HG02763 (cell line): ENCODE results near the gene ASB16.

ENCODE experiments used
- ATAC-seq: cut with Tn5 transposase; IDR thresholded peaks from one replicate; pipeline ENCODE4 v1.9.1; 2021; ENCODE audit warnings: mild to moderate bottlenecking, moderate library complexity; ENCODE audit not compliant: unreplicated experiment

The ASB16 gene

DNA sequence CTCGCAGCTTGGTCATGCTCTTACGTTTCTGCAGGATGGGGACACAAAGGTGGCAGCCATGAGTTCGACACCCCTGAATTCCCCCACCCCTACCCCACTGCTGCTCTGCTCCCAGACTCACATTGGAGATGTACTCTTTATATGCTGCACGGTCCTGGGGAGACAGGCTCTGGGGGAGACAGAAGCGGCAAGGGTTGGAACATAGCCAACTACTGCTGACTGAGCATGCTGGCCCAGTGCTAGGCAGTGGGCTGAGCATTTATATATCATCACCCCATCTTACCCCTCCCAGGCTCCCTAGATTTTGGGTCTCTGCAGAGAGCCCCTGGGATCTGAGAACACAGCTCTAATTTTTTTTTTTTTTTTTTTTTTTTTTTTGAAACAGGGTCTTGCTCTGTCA lies 37.2 kb downstream of the ASB16 start:
- no peak for ATAC-seq

DNA sequence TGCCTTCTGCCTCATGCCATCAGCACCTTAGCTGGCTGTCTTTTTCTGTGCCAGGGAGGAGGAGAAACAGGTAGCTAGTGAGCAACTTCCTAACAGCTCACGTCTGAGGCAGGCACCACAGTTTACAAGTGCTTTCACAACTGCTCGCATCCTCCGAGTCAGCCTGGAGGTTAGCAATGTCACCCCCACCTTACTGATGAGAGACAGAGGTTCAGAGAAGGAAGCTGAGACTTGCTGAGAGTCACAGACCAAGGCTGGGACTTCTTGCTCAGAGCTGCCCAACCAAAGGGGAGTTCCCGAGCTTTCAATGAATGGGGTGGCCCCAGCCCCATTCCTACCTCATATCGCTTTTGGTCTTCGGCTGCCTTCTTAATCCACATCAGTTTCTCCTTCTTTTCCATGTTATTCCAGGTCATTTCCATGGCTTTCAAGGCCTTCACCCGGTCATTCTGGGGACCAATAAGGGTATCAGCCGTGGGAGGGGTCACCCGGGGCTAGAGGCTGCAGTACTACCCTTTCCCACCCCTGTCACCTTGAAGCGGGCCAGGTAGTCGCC lies 39.4 kb downstream of the ASB16 start:
- peak; percentile 15 for ATAC-seq

DNA sequence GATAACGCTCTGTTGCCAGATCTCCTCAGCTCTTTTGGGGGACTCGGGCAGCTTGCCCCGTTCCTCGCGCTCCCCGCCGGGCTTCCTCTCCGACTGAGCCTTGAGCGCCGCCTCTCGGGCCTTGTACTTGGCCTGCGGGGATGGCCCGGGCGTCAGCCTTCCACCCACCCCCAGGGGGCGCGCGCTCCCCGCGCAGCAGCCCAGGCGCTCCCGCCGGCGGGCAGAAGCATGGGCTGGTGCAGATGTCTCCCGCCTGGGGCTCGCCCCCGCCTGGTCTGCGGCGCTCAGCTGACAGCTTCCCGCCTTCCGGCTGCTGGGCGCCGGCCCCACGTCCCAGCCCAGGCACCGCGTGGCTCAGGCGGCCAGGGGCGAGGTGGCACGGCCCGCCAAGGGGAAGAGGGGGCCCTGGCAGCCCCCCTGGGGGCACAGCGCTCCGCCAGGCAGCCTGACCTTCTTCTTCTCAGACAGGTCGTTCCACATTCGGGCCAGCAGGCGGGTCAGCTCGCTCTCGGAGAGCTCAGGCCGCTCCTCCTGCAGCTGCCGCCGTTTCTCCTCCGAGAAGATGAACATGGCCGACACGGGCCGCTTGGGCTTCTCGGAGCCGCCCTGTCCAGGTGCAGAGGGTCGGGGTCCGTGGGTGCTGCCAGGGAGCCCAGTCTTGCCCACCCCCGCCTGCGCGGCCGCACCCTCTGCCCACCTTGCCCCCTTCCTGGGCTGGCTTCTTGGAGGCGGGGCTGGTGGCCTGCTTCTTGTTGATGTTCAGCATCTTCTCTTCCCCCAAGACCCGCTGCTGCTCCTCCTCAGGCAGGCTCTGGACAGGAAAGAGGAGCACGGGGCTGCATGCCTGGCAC lies 40.1 kb downstream of the ASB16 start:
- ATAC-seq, result peak; percentile 83

DNA sequence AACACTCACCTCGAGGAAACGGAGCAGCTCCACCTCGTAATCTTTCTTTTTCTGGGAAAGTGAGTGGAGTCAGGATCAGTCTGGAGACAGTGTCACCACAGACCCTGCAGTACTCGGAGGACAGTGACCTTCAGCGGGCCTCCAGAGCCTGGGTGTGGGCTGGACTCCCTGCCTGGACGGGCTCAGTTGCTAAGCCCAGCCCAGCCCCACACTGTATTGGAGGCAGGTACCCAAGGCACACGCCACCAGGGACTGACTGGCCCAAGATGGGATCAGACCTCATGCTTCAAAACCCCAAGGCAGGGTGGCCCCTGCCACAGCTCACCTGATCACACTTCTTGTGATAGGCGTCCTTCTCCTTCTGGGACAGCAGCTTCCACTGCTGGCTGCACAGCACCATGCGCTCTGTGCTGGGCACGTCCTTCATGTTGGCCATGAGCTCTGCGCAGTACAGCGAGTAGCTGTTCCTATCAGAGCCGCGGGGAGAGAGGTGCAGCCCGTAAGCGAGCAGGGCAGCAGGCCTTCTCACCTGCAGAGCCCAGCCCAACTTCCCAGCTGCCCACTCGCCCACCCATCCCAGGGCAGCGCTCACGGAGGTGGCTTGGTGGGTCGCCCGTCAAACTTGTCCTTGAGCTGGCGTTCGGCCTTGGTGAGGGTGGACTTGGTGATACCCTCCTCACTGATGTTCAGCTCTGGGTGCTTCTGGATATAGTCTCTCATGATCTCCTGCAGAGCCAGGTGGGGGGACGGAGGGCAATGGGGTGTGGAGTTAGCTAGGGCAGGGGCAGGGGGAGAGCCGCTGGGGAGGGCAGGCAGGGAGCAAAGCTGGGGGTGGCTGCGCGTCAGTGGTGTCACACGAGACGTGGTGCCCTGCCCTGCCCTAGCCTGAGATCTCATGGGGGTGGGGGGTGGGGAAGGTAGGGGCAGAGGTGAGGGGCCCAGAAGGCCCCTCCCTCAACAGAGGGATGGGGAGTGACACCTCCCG lies 41.1 kb downstream of the ASB16 start:
- ATAC-seq, result no peak

DNA sequence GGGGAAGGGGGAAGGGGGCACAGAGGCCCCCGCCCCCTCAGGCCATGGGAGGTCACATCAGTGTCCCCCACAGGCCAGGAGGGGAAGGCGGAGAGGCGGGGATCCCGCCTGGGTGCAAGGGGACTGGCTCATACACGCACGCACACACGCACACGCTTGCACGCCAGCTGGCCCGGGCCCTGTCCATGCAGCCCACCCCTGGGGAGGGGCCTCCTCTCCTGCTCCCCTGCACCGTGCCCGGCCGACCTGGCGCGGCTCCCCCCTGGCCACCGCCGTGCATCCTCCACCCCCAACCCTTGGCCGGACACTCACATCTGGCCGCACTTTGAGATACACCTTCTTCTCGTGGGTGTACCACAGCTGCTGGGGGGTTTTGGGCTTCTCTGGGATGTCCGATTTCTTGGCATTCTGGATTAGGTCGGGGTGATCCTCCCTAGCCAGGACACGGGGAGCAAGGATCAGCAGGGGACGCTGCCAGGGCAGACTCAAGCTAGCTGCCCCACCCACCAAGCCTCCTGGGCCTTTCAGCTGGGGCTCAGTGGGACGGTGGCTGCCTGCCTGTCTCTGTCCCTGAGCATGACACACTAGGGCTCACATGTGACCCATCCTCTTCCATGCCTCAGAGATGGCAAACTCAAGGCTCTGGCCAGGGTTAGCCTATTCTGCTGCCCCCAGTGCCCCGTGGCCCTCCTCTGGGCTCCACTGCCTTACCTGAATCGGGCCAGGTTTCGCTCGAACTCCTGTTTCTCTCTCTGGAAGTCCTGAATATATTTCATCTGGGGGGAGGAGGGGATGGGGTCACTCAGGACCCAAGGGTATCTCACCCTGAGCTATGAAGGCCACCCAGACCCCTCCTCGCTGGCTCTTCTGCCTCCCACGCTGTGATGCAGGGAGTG lies 42.3 kb downstream of the ASB16 start:
- ATAC-seq, result no peak

DNA sequence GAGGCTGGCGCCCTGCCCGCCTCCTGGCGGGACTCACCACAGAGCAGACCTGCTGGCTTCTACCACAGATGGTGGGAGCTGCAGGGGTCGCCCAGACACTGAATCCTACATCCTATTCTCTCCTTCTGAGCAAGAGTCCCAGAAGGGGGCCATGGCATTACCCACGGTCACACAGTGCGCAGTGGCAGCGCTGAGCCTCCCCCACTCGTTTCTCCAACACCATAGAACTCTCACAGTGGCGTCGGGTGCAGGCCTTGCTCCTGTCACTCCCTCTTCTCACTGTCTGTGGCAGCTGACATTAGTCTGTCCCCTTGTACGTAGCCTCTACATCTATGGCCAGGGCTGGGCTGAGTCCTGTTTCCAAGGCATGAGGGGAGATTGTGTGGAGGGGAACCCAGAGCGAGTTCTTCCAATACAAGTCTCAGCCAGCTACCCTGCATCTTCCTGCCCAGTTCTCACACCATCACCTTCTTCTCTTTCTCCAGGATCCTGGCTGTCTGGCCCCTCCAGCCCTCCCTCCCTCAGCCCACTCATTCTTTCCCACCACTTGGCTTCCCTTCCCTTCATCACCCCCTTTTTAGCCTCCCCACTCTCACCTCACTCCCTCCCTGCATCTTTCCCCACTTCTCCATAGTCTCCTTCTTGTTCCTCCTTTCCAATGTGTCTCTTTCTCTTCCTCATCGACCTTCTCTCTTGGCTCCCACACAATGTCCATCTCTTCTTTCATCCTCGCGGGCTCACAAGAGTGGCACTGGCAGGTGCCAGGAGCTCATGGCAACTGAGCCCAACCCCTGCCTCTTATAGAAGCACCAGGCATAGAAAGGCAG lies 43.1 kb downstream of the ASB16 start:
- ATAC-seq, result no peak

DNA sequence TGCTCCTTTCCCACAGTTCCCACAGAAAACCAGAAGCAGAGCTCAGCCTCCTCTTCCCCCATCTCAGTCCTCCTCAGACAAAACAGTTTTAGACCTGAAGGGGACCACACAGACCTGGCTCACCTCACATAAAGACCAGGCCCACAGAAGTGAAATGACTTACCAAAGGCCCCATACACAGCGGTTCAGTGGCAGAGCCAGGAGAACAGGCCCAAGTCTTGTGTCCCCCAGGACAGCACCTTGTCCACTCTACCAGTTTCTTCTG lies 43.7 kb downstream of the ASB16 start:
- ATAC-seq, result no peak

DNA sequence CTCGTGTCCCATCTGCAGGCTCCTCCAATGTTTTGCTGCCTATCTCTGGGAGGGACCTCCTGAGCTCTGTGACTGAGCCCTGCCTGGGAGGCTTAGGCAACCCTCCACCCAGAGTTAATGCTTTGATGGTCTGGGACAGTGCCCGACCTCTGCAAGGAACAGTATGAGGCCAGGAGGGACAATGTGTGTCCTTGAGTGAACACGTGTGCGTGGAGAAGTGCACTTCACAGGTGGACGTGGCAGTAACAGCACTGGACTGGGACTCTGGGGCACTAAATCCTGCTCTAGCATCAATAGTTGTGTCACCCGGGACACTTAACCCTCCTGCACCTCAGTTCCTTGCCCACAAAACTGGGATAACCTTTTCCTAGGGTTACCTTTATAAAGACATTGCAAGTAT lies 44.4 kb downstream of the ASB16 start:
- no peak for ATAC-seq

DNA sequence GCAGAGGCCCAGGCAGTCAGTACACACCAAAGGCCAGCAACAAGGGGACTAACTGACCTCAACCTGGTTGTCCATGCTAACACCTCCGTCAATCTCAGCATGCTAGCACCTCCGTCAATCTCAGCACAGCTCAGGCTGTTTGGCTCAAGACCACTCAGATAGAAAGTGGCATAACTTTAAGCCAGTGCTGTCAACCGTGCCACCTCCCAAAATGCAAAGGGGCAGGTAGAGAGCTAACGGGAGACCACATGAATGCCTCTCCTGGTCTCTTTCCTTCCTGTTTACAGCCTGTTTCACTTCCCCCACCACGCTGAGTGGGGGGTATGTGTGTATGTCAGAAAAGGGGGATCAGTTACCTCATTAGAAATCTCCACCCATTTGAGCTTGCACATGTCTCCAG lies 45.7 kb downstream of the ASB16 start:
- no peak for ATAC-seq

DNA sequence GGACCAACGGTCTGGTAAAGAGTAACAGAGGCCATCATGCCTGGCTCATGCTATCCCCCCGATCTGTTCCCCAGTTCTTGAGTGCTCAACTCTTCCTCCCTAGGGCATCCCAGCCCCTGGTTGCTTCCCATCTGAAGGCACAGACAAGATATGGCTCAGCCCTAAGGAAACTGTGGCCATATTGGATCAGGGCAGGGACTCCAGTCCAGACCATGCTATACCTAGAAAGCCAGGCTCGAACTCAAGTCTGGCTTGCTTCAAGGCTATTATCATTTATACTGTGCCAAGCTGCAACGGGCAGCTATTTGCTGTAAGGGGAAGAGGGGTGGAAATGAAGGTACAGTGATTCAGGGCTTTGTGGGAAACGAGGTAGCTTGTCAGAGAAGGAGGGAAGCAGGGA lies 46.2 kb downstream of the ASB16 start:
- no peak for ATAC-seq

DNA sequence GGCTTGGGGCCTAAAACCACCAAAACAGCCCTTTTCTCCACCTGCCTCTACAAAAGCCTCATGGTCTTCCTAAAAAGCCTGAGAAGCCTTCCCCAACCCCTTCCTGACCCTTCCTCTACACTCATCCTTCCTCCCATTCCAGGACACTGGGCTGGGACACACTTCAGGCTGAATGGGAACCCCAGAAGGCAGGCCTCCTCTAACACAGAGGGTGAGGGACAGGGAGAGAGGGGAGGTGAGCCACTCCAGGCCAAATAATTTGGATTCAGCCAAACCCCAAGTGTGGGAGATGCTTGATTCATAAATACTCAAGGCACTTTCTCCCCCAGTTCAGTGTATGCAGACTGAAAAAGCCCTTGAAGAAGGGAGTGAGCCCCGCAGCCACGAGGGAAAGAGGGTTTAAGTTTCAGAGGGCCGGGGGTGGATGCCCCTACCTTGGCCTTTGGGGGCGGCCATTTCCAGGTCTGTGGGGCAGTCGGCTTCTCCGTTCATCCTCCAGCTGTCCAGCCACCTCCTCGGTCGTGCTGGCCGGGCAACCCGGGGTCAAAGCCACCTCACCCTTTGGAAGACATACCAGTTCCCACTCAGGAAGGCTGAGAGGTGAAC lies 47.3 kb downstream of the ASB16 start:
- ATAC-seq, result no peak

DNA sequence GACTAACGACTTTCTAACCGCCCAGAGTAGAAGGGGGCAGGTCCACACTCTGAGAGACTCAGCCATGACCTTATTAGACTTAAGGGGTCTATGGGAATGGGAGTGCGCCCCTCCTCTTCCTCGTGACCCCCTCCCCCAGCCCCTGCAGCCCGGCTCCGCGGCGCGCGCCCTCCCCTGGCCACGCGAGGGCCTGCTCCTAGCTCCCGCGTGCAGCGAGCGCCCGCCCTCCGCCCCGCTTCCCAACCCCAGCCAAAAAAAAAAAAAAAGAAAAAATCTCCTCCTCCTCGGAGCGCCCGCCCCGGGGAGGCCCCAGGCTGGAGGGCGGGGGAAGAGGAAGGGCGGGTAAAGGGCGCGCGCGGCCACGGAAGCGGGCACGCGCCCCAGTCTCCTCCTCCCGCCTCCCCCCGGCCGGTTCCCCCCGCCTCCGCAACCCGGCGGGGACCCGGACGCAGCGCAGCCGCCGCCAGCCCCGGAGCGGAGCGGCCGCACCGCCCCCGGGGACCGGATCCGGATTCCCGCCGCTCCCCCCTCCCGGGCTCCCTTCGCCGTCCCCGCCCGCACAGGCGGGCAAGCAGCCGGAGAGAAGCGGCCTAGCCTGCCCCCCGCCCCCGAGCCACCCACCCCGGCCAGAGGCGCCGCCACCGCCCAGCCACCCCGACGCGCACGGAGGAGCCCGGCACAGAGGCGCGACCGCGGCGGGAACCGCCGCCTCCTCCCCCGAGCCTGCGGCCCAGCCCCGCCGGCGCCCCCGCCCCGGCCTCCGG lies 48.0 kb downstream of the ASB16 start:
- ATAC-seq, result peak; percentile 41

DNA sequence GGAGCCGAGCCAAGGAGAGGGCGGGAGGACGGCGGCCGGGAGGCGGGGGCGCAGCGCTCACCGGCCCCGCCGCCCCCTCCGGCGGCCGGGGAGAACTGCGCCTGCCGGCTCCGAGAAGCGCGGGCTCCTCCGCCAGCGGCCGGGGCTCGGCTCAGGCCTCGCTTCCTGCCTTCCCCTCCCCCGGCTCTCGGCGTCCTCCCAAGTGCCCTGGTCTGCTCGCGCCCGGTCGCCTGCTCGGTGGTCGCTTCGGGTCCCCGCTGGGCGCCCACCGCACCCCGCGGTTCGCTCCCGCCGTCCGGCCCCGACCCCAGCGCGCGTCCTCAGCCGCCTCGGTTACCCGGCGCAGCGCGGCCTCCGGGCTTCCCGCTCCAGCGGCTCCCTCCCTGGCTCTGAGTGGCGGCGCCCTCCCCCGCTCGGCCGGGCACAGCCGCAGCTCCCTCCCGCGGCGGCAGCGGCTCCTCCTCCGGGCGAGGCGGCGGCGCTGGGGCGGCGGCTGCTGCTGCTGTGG lies 48.7 kb downstream of the ASB16 start:
- peak; percentile 36 for ATAC-seq

DNA sequence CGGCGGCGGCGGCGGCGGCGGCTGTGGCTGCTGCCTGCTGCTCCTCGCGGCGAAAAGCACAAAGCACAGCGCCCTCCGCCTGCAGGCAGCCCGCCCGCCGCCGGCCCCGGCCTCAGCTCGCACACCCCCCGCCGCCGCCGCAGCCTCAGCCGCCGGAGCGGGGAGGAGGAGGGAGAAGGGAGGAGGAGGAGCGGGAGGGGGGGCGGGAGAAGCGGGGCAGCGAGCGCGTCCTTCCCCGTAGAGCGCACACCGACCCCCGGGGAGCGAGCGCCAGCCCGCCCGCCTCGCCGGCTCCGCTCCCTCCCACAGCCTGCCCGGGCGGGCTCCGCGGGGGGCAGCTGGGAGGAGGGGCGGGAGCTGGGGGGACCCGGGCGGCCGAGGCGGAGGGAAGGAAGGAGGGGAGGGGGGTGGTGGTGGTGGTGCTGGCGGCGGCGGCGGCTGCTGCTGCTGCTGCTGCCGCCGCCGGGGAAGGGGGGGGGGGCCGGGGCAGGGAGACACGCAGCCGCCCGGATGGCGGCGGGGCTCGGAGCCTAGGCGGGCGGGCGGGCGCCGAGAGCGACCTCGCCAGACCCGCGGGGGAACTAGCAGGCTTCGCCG lies 49.2 kb downstream of the ASB16 start, which contains the start of gene UBTF:
TSS of gene UBTF (minus strand) at position 60 of the 597 bp plus-strand sequence. CDS start 1,446 bp downstream, outside the sequence.
- peak; percentile 8 for ATAC-seq

DNA sequence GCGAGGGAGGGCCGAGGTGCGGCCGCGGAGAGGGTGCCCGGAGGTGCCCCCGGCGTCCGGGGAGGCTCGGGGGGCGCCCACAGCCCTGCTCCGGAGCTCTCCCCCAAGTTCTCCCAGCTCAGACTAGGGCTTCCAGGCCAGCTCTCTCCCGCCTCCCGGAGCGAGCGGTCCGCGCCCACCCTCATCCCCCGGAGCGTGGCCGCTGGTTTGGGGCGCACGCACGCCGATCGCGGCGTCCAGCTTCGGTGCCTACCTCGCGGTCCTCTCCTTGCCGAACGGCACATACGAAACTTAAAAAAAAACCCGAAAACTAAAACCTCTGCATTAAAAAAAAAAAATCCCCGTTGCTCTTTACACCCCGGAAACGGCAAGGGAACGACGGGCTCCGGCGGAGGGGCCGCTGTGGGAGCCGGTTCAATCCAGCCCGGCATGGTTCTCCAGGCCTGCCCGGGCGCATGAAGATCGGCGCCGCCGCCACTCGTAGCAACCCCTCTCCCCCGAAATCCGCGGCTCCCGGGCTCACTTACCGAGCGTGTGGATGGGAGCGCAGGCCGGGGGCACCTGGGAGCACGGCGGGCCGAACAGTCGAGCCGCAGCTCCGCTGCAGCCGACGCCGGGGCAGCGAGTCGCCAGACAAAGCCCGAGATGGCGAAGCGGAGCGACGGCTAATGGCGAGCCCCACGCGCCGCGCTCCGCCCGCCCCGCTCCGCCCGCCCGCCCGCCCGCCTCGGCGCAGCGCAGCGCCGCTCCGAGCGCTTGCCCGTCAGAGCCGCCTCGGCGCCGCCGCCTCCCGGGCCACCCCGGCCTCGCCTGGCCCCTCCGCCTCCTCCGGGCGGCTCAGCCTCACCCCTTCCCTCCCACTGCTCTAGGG lies 49.9 kb downstream of the ASB16 start:
- peak; percentile 1 for ATAC-seq

DNA sequence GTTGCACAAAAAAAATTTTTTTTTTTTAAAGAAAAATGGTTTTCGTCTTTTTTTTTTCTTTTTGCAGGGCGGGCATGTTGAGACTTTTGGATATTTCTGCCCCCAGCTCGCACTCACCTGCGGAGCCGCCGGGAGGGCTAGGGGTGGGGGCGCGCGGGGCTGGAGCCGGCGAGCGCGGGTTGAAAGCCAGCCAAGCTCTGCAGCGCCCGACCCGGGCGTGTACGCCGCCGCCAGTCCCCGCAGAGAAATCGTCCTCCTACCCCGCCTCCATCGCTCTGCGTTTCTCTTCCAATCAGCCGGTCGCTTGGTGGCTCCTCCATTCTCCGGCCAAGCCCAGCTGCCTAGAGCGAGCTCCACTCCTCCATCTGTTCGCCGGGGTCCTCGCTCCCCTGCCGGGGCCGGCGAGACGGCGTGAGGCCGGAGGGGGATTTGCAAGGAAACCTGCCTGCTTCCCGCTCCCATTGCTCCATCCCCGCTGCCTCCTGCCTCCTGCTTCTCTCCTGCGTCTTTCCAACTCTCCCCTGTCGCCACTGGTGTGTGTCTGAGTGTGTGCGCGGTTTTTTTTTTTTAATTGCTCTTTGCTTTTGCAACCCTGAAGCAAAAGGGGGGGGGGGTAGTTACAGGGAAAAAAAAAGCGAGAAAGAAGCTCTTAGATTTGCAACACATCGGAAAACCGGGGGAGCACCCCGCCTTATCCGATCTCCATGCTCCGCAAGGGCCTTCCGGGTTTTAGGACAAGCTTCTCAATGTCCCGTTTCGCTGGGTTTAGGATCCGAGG lies 50.8 kb downstream of the ASB16 start:
- no peak for ATAC-seq

DNA sequence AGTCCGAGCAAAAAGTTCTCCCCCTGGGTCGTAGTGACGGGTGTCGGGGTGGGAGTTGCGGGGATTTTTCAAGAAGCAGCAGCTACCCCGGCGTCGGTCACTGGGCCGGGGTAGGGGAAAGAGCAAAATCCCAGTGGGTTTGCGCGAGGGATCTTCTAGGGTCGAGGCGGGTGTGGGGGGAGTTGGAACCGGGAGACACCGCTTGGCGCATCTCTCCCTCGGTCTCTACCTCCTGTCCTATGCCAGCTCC lies 51.3 kb downstream of the ASB16 start:
- ATAC-seq, result no peak
